Tibial nerve (tissue), 4 donors: ENCODE results near the gene BAG1. TPM values are rescaled to one million over a fixed set of nuclear protein-coding genes. Genes with fewer than 3 reads are reported as not detected.
A peak's percentile ranks its signal among the peaks of the same experiment; 100 is the strongest.

Experiments
- DNase-seq, 2 donors: peaks; one replicate each; pipeline ENCODE4 v3.0.0-alpha.2; 2019; ENCODE audit warnings: low spot score in 2 of 2
- H3K27ac ChIP-seq, 4 donors: fragments of 200-600 bp; sonication (generic) in 3 of 4; one replicate each; pipeline ENCODE4 v1.5.1; 2017 to 2019; ENCODE audit warnings: mild to moderate bottlenecking in 1 of 4
- H3K27me3 ChIP-seq, 2 donors: fragments of 200-600 bp; sonication (generic) in 1 of 2; one replicate each; pipeline versions ENCODE4 v1.5.1 to v1.6.0; 2017 to 2019
- H3K36me3 ChIP-seq, 3 donors: fragments of 200-600 bp; sonication (generic); one replicate each; pipeline ENCODE4 v1.5.1; 2018 to 2019
- H3K4me1 ChIP-seq, 4 donors: fragments of 200-600 bp; sonication (generic) in 3 of 4; one replicate each; pipeline ENCODE4 v1.5.1; 2017 to 2019
- H3K4me3 ChIP-seq, 4 donors: fragments of 200-600 bp; sonication (generic) in 3 of 4; one replicate each; pipeline ENCODE4 v1.5.1; 2017 to 2019; ENCODE audit warnings: mild to moderate bottlenecking in 1 of 4, moderate library complexity in 1 of 4
- H3K9me3 ChIP-seq, 4 donors: fragments of 200-600 bp; sonication (generic) in 3 of 4; one replicate each; pipeline ENCODE4 v1.5.1; 2017 to 2019
- EP300 ChIP-seq, 2 donors: sonication (generic); formaldehyde crosslinking; IDR thresholded peaks; one replicate each; pipeline ENCODE4 v1.6.1; 2017; ENCODE audit warnings: antibody characterized with exemption in 2 of 2, mild to moderate bottlenecking in 1 of 2
- POLR2A ChIP-seq, 2 donors: fragments of 450-650 bp; IDR thresholded peaks; one replicate each; pipeline ENCODE4 v1.6.1; 2017; ENCODE audit warnings: antibody characterized with exemption in 2 of 2, mild to moderate bottlenecking in 2 of 2, moderate library complexity in 2 of 2
- WGBS, 2 donors: methylation state at CpG; one replicate each; pipeline ENCODE4 v1.1.5; 2018; 5-methylcytosine and 5-hydroxymethylcytosine counted together
- total RNA-seq, 4 donors: library from RNA; depleted of rRNA; stranded (reverse); fragments of >200 nt; gene quantifications; one replicate each; pipeline ENCODE4 v1.1.0, GENCODE V29; 2016
- TF ChIP-seq, protein P1 (sequence below), 5 experiments: fragments of 200-600 bp in 3 of 5; fragments of 450-650 bp in 2 of 5; sonication (generic) in 3 of 5; IDR thresholded peaks; one replicate each; pipeline ENCODE4 v1.5.1; 2016 to 2019; ENCODE audit warnings: antibody characterized with exemption in 5 of 5, mild to moderate bottlenecking in 3 of 5, moderate library complexity in 2 of 5

The BAG1 gene
- total RNA-seq, 4 donors from 2014 or later, result 108 to 134 (median 123) TPM

DNA sequence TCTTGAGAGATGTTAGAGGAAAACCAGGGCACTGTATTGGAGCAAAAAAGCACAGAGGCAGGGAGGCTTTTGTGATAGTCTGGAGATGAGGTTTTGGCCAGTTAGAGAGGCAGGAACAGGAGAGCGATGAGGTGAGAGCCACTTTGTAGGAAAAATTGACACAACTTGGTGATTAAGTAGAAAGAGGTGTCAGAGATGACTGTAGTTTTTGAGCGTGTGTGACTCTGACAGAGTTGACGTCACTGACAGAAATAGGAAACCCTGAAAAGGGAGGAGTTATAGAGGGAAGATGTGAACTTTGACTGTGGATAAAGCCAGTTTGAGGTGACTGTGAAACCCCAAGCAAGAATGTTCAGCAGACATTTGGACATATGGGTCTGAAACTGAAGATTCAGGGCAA is 41.5 kb upstream of the BAG1 start:
- peaks cover 0 to 100% (median 36%) of the 10 kb centered on the region in 3 donors for H3K36me3 ChIP-seq
- no peaks in the 10 kb centered on the region for H3K27me3 ChIP-seq
- TF ChIP-seq POLR2A (IDR thresholded peaks at IDR 0.05), result no peak
- WGBS, 2 donors, result 88 to 89% methylated on average over 3 of the region's 3 CpGs
- H3K9me3 ChIP-seq, result no peaks in the 10 kb centered on the region
- DNase-seq, result no peak
- H3K4me1 ChIP-seq, result no peaks in the 10 kb centered on the region
- H3K4me3 ChIP-seq, result no peak overlapping the region
- H3K27ac ChIP-seq, result no peak overlapping the region

DNA sequence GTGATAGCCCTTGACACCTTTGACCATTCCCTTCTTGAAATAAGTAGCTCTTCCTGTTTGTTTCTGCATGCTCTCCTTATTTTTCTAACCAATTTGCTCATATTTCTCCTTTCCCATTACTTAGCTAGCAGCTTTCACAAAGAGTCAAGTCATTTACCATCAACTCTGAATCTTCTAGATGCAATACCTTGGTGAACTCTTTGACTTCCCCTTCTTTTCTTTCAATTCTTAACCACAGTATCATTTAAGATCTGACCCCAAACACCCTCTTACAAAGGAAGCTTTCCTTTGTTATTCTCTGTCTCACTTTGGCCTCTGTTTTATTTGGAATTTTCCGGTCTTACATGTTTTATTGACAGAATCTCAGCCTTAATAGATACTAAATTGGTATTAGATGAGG is 39.9 kb upstream of the BAG1 start:
- Histone ChIP-seq H3K27ac (no peak overlapping the region), H3K4me1 (peaks cover 0 to 15% (median under 1%) of the 10 kb centered on the region in 4 donors), H3K4me3 (no peak overlapping the region), H3K36me3 (peaks cover 0 to 100% (median 32%) of the 10 kb centered on the region in 3 donors), H3K9me3 (no peaks in the 10 kb centered on the region), H3K27me3 (no peaks in the 10 kb centered on the region)
- TF ChIP-seq, protein P1, sequence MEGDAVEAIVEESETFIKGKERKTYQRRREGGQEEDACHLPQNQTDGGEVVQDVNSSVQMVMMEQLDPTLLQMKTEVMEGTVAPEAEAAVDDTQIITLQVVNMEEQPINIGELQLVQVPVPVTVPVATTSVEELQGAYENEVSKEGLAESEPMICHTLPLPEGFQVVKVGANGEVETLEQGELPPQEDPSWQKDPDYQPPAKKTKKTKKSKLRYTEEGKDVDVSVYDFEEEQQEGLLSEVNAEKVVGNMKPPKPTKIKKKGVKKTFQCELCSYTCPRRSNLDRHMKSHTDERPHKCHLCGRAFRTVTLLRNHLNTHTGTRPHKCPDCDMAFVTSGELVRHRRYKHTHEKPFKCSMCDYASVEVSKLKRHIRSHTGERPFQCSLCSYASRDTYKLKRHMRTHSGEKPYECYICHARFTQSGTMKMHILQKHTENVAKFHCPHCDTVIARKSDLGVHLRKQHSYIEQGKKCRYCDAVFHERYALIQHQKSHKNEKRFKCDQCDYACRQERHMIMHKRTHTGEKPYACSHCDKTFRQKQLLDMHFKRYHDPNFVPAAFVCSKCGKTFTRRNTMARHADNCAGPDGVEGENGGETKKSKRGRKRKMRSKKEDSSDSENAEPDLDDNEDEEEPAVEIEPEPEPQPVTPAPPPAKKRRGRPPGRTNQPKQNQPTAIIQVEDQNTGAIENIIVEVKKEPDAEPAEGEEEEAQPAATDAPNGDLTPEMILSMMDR (IDR thresholded peaks at IDR 0.05), result no peak
- TF ChIP-seq EP300 (IDR thresholded peaks at IDR 0.05), result no peak
- TF ChIP-seq POLR2A (IDR thresholded peaks at IDR 0.05), result no peak
- WGBS, 2 donors, result 92 to 96% methylated on average over 1 of the region's 1 CpG
- DNase-seq, result no peak

DNA sequence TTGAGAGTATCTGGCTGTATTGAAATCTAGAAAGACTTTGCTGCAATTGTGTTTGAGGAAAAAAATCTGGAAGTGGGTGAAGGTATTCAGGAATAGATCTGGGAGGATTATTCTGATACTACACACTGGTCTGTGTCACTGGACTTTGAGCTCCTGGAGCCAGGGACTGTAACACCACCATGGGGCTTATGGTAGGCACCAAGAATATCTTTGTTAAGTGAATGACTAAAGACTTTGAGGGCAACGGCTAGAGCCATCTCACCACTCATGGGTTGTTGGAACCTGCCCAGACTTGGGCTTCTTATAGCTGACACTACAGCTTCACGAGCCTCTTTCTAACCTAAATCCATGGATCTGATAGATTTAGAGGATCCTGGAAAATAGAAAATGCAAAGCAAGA is 36.0 kb upstream of the BAG1 start:
- no peak for DNase-seq
- no peak overlapping the region for H3K4me3 ChIP-seq
- H3K9me3 ChIP-seq, result no peaks in the 10 kb centered on the region
- H3K36me3 ChIP-seq, result peaks cover 2 to 100% (median 22%) of the 10 kb centered on the region in 3 donors
- H3K27me3 ChIP-seq, result no peaks in the 10 kb centered on the region
- peaks cover 0 to 52% (median 20%) of the 10 kb centered on the region in 4 donors for H3K4me1 ChIP-seq
- whole genome bisulfite sequencing, 2 donors, result 79 to 92% methylated on average over 2 of the region's 2 CpGs
- TF ChIP-seq EP300 (IDR thresholded peaks at IDR 0.05) (no peak), POLR2A (IDR thresholded peaks at IDR 0.05) (no peak)
- TF ChIP-seq, protein P1 (IDR thresholded peaks at IDR 0.05), result no peak
- no peak overlapping the region for H3K27ac ChIP-seq

DNA sequence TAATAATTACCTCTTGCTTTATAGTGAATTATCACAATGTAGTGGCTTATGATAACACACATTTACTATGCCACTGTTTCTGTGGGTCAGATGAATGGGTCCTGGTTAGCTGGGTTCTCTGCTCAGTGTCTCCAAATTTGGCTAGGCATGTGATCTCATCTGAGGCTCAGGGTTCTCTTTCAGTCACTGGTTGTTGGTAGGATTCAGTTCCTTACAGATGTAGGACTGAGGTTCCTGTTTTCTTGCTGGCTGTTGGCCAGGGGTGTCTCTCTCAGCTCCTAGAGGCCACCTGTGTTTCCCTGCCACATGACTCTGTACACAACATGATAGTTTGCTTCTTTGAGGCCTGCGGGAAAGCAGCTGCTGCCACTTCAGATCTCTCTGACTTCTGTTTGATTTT is 32.9 kb upstream of the BAG1 start:
- peaks cover 0 to 81% (median 31%) of the 10 kb centered on the region in 4 donors for H3K4me1 ChIP-seq
- 80 to 83% methylated on average over 1 of the region's 1 CpG for WGBS, 2 donors

DNA sequence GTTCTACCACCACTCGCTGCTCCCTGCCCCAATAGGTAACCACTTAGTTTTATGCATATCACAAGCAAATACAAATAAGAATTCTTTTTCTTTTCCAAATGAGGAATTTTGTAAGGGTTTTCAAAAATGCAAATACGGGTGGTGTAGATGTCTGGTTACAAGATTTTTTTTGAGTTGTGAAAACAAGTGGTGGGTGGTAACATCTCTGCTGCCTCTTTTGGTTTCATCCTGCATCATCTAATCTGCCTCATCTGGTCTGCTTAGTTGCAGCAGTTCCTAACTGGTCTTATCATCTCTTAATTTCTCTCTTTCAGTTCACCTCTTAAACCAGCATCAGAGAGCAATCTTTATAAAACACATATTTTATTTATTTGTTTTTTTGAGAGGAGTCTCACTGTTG is 31.1 kb upstream of the BAG1 start:
- Histone ChIP-seq H3K4me1 (peaks cover 0 to 95% (median 41%) of the 10 kb centered on the region in 4 donors), H3K27ac (no peak overlapping the region)
- 83 to 88% methylated on average over 2 of the region's 2 CpGs for WGBS, 2 donors

More for the DNA sequence above, 32.9 kb upstream of the BAG1 start:
- Histone ChIP-seq H3K27me3 (no peaks in the 10 kb centered on the region), H3K36me3 (peaks cover 2 to 87% (median 5%) of the 10 kb centered on the region in 3 donors), H3K9me3 (no peaks in the 10 kb centered on the region), H3K4me3 (no peak overlapping the region), H3K27ac (peak overlapping the region in 2 of 4 donors; percentile 4 to 59)
- DNase-seq, result peak in 1 of 2 donors; percentile 38
- peak in 1 of 2 donors; percentile 50 for TF ChIP-seq EP300 (IDR thresholded peaks at IDR 0.05)
- TF ChIP-seq POLR2A (IDR thresholded peaks at IDR 0.05), result no peak

More for the DNA sequence above, 31.1 kb upstream of the BAG1 start:
- no peak overlapping the region for H3K4me3 ChIP-seq
- no peak for TF ChIP-seq POLR2A (IDR thresholded peaks at IDR 0.05)
- TF ChIP-seq EP300 (IDR thresholded peaks at IDR 0.05), result no peak
- TF ChIP-seq, protein P1 (IDR thresholded peaks at IDR 0.05), result no peak
- H3K36me3 ChIP-seq, result peaks cover 2 to 68% (median 3%) of the 10 kb centered on the region in 3 donors
- H3K27me3 ChIP-seq, result no peaks in the 10 kb centered on the region
- no peak for DNase-seq
- H3K9me3 ChIP-seq, result no peaks in the 10 kb centered on the region
